Hypothalamus (tissue), 51 donors: Measurements from ENCODE around the gene USP11.

Source experiments
- DNase-seq, 51 donors: peaks; one replicate each; lab custom pipeline; 2025; lab: John Stamatoyannopoulos, UW

USP11 gene

GRCh38 chrX:47232803-47233332 lies at the start of gene USP11:
TSS of gene USP11 (plus strand) at chrX:47233009. CDS start at chrX:47233044, 35 bp downstream.
- DNase-seq: peak in 38 of 51 donors; percentile 2 to 71 (median 32)

- no peak for DNase-seq
Measured at GRCh38 chrX:47184486-47184885, 48.3 kb upstream of the USP11 start.

- no peak for DNase-seq
Measured at GRCh38 chrX:47185241-47185640, 47.6 kb upstream of the USP11 start.

DNA sequence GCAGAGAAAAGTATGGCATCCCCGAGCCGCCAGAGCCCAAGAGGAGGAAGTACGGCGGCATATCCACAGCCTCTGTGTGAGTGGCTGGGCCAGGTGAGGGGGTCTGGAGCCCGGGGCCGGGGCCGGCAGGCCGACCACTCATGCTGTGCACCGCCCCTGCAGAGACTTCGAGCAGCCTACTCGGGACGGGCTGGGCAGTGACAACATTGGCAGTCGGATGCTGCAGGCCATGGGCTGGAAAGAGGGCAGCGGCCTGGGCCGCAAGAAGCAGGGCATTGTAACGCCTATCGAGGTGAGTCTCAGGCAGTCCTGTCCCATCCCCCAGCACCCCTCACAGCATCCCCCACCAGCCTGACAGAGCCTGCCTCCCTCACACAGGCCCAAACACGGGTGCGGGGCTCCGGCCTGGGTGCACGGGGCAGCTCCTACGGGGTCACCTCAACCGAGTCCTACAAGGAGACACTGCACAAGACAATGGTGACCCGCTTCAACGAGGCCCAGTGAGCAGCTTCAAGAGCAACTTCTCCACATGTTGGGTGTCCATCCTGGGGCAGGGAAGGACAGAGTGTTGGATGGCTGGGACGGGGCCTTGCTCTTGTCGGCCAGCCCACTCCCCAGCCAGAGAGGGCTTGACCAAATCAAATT lies 46.6 kb upstream of the USP11 start:
- no peak for DNase-seq

DNA sequence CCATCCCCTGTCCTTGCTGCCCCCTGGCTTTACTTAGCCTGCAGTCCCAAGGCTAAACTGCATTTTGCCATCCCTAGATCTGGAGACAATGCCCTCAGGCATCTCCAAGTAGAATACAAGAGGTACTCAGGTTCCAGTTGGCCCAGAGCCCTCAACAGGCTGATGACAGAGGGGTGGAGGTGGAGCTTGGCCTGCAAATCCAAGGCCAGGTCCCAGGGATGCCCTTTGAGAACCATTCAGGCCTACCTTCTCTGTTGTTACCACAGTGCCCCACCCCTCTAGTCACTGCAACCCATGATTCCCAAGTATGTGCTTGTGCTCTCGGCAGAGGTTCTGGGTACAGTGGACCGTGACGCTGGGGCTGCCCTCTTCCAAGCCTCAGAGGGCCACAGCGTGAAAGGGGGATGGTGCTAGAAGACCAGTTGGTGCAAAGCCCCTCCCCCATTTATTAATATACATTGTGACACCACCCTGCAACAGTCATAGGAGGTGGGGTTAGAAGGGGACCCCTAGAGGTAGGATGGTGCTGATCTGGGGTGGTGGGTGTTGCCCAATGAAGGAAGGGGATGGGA lies 45.6 kb upstream of the USP11 start:
- no peak for DNase-seq

DNA sequence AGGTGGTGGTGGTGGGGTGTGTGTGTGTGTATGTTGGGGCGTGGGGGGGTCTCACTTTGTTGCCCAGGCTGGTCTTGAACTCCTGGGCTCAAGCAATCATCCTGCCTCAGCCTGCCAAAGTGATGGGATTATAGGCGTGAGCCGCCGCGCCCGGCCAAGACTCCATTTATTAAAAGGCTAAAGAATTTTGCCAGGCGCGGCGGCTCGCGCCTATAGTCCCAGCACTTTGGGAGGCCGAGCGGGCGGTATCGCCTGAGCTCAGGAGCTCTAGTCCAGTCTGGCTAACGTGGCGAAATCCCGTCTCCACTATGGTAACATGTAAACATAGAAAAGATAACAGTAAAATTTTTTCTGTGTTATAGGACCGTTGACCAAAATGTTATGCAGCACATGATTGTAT lies 42.9 kb upstream of the USP11 start:
- DNase-seq: no peak

DNA sequence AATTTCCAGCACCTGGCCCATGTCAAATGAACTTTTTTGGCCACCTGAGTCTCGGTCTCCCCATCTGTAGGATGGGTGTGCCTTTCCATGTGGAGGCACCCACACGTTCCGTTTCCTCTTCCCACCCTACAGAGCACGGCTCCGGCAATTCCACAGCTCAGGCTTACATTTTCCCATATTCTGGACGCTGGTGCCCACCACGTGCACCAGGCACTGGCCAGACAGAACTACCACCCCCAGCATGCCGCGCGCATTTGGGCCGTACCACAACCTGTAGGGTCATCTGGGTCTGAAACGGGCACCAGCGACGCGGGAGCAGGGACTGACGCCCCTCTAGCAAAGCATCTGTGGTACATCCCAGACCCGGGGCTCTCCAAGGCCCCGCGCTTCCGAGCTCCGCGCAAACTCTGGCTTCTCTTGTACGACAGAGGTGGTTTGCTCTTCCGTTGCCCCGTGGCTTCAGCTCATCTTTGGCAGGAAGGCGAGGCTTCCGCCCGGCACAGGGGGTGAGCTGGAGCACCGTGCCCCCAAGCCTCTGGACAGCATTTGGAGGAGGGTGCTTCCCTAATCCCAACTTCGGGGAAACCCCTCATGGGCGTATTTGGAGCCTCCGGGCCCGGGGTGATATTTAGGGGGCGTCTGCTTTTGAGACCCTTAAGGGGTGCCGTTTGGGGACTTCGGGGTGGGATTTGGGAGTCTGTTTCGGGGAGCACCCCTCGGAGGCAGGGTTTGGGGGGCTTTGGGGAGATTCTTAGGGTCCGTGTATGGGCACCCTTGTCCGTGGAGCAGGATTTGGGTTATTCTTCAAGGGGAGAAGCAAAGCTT lies 42.2 kb upstream of the USP11 start:
- peak; percentile 3 to 89 (median 73) for DNase-seq

DNA sequence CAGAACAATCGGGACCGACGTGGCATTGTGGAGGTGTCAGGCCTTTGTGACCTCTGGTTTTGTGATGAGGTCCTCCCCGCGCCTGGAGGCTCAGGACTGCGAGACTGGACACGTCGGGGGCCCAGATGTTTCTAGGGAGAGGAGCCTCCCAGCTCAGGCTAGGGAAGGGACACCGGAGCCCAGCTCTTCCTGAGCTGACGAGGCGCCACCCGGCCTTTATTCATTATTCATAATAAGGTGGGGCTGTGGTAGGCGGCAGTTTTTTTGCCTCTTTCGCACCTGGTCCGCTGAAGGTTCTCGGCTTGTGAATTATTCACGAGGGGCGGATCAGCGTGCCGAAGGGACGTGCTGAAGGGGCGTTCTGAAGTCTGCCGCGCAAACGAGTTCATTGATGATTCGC lies 41.5 kb upstream of the USP11 start:
- DNase-seq: no peak

DNA sequence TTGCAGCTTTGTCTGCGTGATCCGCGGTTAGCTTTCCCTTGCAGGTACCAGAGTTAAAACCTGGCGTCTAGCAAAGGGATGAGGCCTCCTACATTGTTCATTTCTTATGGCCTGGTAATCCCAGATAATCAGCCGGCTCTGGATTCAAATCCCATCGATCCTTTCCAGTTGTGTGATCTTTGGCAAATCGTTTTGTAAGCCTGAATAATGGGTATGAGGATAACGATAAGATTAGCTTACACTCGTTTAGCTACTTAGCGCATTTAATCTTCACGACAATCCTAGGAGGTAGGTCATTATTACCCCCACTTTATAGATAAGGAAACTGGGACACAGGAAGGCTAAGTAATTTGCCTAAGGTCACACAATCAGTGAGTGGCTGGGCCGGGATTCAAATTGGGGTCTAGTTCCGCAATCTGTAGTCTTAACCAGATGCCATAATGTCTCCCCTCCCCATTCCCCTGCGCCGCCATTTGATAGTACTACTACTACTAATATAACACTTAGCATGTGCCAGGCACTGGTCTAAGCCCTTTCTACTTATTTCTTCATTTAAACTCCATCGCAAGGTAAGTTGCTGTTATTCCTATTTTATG lies 40.9 kb upstream of the USP11 start:
- no peak for DNase-seq

- DNase-seq: peak; percentile 18 to 99 (median 86)
Measured at GRCh38 chrX:47193475-47194193, 39.2 kb upstream of the USP11 start, which contains the start of gene UBA1. TSS of gene UBA1 (plus strand) at chrX:47193829. CDS start at chrX:47198803, 4,974 bp downstream.

DNA sequence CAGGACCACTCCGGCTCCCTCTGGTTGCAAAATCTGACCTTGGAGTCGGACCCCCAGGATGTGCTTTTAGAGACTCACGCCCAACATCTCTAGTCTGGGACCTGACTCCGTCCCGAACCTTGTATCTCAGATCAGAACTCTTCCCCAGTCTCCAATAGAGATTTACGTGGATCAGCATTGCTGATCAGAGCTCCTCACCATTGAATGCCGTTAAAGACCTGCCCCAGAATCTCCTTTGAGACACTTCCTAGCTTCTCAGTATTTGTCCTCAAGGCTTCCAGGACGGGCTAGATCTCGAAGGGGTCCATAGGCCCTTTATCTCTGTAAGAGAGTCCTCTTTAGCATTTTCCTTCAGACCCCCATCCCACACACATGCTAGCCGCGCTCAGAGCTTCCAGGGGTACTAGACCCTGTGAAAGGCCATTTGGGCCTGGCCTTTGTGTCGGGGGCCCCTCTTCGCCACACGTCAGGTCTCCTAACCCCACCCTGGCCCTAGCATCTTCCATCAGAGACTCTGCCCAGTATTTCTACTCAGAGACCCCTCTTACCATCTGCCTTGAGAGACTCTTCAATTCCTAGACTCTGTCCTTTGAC lies 38.5 kb upstream of the USP11 start:
- peak in 2 of 51 donors; percentile 24 to 48 for DNase-seq

DNA sequence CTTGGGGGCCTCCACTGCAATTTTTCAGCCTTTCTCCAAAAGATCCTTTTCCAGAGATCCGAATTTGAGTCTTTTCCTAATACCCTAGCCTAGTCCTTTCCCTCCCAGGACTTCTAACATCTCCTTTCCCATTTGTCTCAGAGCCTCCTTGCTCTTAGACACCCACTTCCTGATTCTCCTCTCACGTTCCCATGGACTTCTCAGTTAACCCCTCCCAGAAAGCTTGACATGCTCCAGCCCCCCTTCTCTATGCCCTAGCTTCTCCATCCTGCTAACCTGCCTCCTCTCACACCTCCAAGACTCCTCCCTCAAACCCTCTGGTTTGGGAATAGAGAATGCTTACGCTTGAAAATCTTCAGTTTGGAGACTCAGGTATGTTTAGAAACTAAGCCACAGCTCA lies 36.7 kb upstream of the USP11 start:
- DNase-seq: no peak

- DNase-seq: no peak
Measured at GRCh38 chrX:47197526-47197925, 35.3 kb upstream of the USP11 start.

DNA sequence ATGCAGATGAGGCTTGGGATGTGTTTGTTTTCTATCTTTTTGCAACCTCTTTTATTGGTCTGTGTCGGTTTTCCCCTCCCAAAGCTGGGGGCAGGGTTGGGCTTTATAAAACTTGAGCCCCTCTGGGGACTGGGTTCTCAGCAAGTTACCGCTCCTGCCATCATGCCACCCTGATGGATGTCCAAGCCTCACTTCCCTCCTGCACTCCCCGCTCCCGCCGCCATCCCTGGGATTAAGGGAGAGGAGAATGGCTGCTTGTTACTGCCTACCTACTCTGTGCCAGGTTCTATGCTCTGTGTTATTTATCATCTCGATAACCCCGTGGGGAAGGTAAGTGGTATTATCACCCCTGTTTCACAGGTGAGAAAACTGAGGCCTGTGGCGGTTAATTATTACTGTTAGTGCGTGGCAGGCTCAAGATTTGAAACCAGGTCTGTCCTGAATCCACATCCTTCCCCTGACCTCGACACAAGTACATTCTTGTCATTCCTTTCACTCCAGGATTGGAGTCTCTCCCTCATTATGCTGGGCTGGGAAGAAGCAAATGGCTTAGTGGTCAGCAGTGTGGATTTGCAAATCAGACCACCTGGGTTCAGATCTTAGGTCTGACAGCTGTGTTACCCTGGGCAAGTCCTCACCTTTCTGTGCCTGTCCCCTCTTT lies 34.7 kb upstream of the USP11 start:
- no peak for DNase-seq

GRCh38 chrX:47198687-47199080 lies 34.1 kb upstream of the USP11 start:
- no peak for DNase-seq

GRCh38 chrX:47199286-47199685 lies 33.5 kb upstream of the USP11 start:
- no peak for DNase-seq

DNA sequence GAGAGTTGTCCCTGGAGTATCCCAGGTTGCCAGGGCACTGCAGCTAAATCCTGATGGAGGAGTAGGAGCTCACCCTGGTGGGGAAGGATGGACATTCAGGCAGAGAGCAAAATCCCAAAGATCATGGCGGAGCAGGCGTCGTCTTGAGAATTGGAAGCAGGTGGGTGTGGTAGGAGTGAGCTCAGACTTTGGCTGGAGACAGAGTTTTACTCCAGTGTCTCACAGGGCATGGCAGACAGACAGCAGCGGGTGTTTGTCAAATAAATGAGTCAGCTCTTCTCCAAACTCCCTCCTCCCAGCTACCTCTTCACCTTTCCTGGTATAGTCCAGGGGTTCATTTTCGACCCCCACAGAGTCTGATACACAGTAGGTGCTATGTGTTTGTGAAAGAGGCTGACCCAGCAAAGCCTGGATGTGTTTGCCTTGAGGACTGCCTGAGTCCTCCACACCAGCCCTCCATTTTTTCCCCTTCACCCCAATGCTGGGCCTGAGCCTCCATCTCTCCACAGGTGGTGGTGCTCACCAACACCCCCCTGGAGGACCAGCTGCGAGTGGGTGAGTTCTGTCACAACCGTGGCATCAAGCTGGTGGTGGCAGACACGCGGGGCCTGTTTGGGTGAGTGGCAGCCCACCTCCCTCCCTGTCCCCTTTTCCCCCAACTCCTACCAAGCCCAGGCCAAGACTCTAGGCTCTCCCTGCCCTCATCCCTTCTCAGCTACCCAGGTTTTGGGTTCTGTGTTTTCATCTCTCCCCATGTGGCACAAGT lies 32.2 kb upstream of the USP11 start:
- peak in 1 of 51 donors; percentile 14 for DNase-seq

- DNase-seq: no peak
Measured at GRCh38 chrX:47201345-47201944, 31.4 kb upstream of the USP11 start.
